Smooth muscle cell (in vitro differentiated cells): Measurements from ENCODE around the gene STAC2. TPM values are rescaled to one million over a fixed set of nuclear protein-coding genes. Genes with fewer than 3 reads are reported as not detected.
"Not testable (repeated sequence)": the region's sequence is repeated elsewhere in the genome, so short reads cannot be mapped to it uniquely, and the experiment has no call there.

Experiments
- DNase-seq: peaks from one replicate; lab custom pipeline; 2025; ENCODE audit not compliant: unreplicated experiment; lab: John Stamatoyannopoulos, UW
- H2AFZ ChIP-seq: fragments of 200-600 bp; sonication (generic); 2 replicates; pipeline ENCODE4 v1.6.0; 2016; ENCODE audit warnings: antibody characterized with exemption, low read depth, mild to moderate bottlenecking
- H3F3A ChIP-seq: fragments of 200-600 bp; sonication (generic); 2 replicates; pipeline ENCODE4 v1.6.0; 2017; ENCODE audit warnings: antibody characterized with exemption, low read depth
- H3K27ac ChIP-seq: fragments of 200-600 bp; sonication (generic); 2 replicates; pipeline ENCODE4 v1.5.1; 2016; ENCODE audit warnings: low read depth, mild to moderate bottlenecking
- H3K27me3 ChIP-seq: fragments of 200-600 bp; sonication (generic); 2 replicates; pipeline ENCODE4 v1.6.1; 2016; ENCODE audit warnings: low read depth, mild to moderate bottlenecking
- H3K36me3 ChIP-seq: fragments of 200-600 bp; sonication (generic); 2 replicates; pipeline ENCODE4 v1.5.1; 2016; ENCODE audit warnings: low read depth
- H3K4me1 ChIP-seq: fragments of 200-600 bp; sonication (generic); 2 replicates; pipeline ENCODE4 v1.5.1; 2016; ENCODE audit warnings: low read depth
- H3K4me2 ChIP-seq: fragments of 200-600 bp; sonication (generic); 2 replicates; pipeline ENCODE4 v1.6.0; 2016; ENCODE audit warnings: mild to moderate bottlenecking
- H3K4me3 ChIP-seq: fragments of 200-600 bp; sonication (generic); 2 replicates; pipeline ENCODE4 v1.5.1; 2016; ENCODE audit warnings: mild to moderate bottlenecking
- H3K79me2 ChIP-seq: fragments of 200-600 bp; sonication (generic); 2 replicates; pipeline ENCODE4 v1.6.0; 2016; ENCODE audit warnings: low read depth, mild to moderate bottlenecking
- H3K9ac ChIP-seq: fragments of 200-600 bp; sonication (generic); 2 replicates; pipeline ENCODE4 v1.6.0; 2016; ENCODE audit warnings: low read depth
- H3K9me3 ChIP-seq: fragments of 200-600 bp; sonication (generic); replicated peaks from 2 replicates; pipeline ENCODE4 v1.5.1; 2016; ENCODE audit warnings: low read depth
- H4K20me1 ChIP-seq: fragments of 200-600 bp; sonication (generic); 2 replicates; pipeline ENCODE4 v1.6.0; 2016; ENCODE audit warnings: low read depth
- CTCF ChIP-seq: fragments of 200-600 bp; sonication (generic); IDR thresholded peaks from 2 replicates; pipeline ENCODE4 v1.5.1; 2017; ENCODE audit warnings: borderline replicate concordance, mild to moderate bottlenecking, antibody characterized with exemption; ENCODE audit not compliant: insufficient read depth, poor library complexity, severe bottlenecking
- WGBS: methylation state at CpG from one replicate; pipeline ENCODE4 v1.1.7; 2016; ENCODE audit warnings: low lambda C conversion rate; 5-methylcytosine and 5-hydroxymethylcytosine counted together
- polyA plus RNA-seq: library from polyadenylated mRNA; unstranded; fragments of >200 nt; fragmentation: Nextera tagmentation; extraction: Ambion mirVana; gene quantifications from 2 replicates; pipeline ENCODE4 v1.2.1, GENCODE V29; 2016
- total RNA-seq: library from RNA; depleted of rRNA; stranded (reverse); fragments of >200 nt; gene quantifications from 2 replicates; pipeline ENCODE4 v1.2.3, GENCODE V29; 2014

The STAC2 gene
- total and polyA plus RNA-seq, 2 experiments from 2014 or later, result 0.09 to 0.32 TPM

GRCh38 chr17:39261286-39261685, 35.5 kb upstream of the STAC2 start:
- no peaks in the 10 kb centered on the region for H3K36me3 ChIP-seq
- 77% methylated on average over 7 of the region's 7 CpGs for WGBS
- no peaks in the 10 kb centered on the region for H3K27me3 ChIP-seq
- no peaks in the 10 kb centered on the region for H3F3A ChIP-seq
- H2AFZ ChIP-seq, result no peak overlapping the region
- no peaks in the 10 kb centered on the region for H3K79me2 ChIP-seq
- H4K20me1 ChIP-seq, result no peaks in the 10 kb centered on the region
- H3K4me1 ChIP-seq, result no peaks in the 10 kb centered on the region
- no peak overlapping the region for H3K27ac ChIP-seq
- no peak overlapping the region for H3K4me3 ChIP-seq
- no peaks in the 10 kb centered on the region for H3K9me3 ChIP-seq
- no peak overlapping the region for H3K4me2 ChIP-seq
- no peak for DNase-seq
- TF ChIP-seq CTCF, result peak; percentile 20
- no peak overlapping the region for H3K9ac ChIP-seq

- no peak for DNase-seq
- H3K9ac ChIP-seq, result no peak overlapping the region
- TF ChIP-seq CTCF, result no peak
- H3K4me1 ChIP-seq, result no peaks in the 10 kb centered on the region
- H3K9me3 ChIP-seq, result no peaks in the 10 kb centered on the region
- no peak overlapping the region for H3K4me3 ChIP-seq
- no peak overlapping the region for H3K27ac ChIP-seq
- no peak overlapping the region for H2AFZ ChIP-seq
- no peaks in the 10 kb centered on the region for H3K27me3 ChIP-seq
- WGBS, result 80% methylated on average over 7 of the region's 7 CpGs
- no peaks in the 10 kb centered on the region for H4K20me1 ChIP-seq
- no peak overlapping the region for H3K4me2 ChIP-seq
- no peaks in the 10 kb centered on the region for H3F3A ChIP-seq
- H3K79me2 ChIP-seq, result no peaks in the 10 kb centered on the region
- no peaks in the 10 kb centered on the region for H3K36me3 ChIP-seq
These were observed 27.2 kb upstream of the STAC2 start for GRCh38 chr17:39252788-39253460.

GRCh38 chr17:39251997-39252396, 26.3 kb upstream of the STAC2 start:
- Histone ChIP-seq H3K27me3 (no peaks in the 10 kb centered on the region), H3F3A (no peaks in the 10 kb centered on the region), H3K9me3 (no peaks in the 10 kb centered on the region), H4K20me1 (no peaks in the 10 kb centered on the region), H3K79me2 (no peaks in the 10 kb centered on the region), H3K36me3 (no peaks in the 10 kb centered on the region), H2AFZ (no peak overlapping the region), H3K27ac (no peak overlapping the region), H3K9ac (no peak overlapping the region), H3K4me3 (no peak overlapping the region), H3K4me2 (no peak overlapping the region), H3K4me1 (no peaks in the 10 kb centered on the region)
- WGBS, result 22% methylated on average over 1 of the region's 1 CpG
- no peak for TF ChIP-seq CTCF
- no peak for DNase-seq

GRCh38 chr17:39250076-39250475, 24.3 kb upstream of the STAC2 start:
- 96% methylated on average over 12 of the region's 12 CpGs for WGBS
- H3K4me1 ChIP-seq, H3K36me3 ChIP-seq, H3F3A ChIP-seq, H3K9me3 ChIP-seq, DNase-seq, H3K4me2 ChIP-seq, H4K20me1 ChIP-seq, H3K27me3 ChIP-seq, H3K4me3 ChIP-seq, H3K27ac ChIP-seq, H2AFZ ChIP-seq, H3K9ac ChIP-seq, H3K79me2 ChIP-seq: not testable (repeated sequence)
